HepG2 (cell line): ENCODE measurements around the gene TEX22.

Source experiments
- AGO1 ChIP-seq: fragments of 200-400 bp; formaldehyde crosslinking; IDR thresholded peaks from 2 replicates; pipeline ENCODE4 v1.6.1; 2017; ENCODE audit warnings: mild to moderate bottlenecking, low read depth, low read length, moderate library complexity; ENCODE audit not compliant: poor library complexity, severe bottlenecking
- IRF1 ChIP-seq: sonication (generic); formaldehyde crosslinking; IDR thresholded peaks from 2 replicates; pipeline ENCODE4 v1.4.0; 2020; ENCODE audit warnings: low read depth, mild to moderate bottlenecking, missing genetic modification reagents
- NRL ChIP-seq: sonication (generic); formaldehyde crosslinking; IDR thresholded peaks from 2 replicates; pipeline ENCODE4 v1.5.0; 2020; ENCODE audit warnings: missing genetic modification reagents, mild to moderate bottlenecking, moderate library complexity, borderline replicate concordance
- POLR2A ChIP-seq, 2 experiments: IDR thresholded peaks; 2 replicates each; pipeline ENCODE4 v1.6.1; 2011; ENCODE audit warnings: low read depth in 2 of 2, low read length in 2 of 2, mild to moderate bottlenecking in 1 of 2, moderate library complexity in 1 of 2; ENCODE audit not compliant: insufficient read depth in 1 of 2
- SNAPC2 ChIP-seq: sonication (generic); formaldehyde crosslinking; IDR thresholded peaks from 2 replicates; pipeline ENCODE4 v1.8.1; 2022; ENCODE audit warnings: mild to moderate bottlenecking, missing genetic modification reagents
- TF ChIP-seq, protein P1 (sequence below): sonication (generic); formaldehyde crosslinking; IDR thresholded peaks from 2 replicates; pipeline ENCODE4 v1.5.0; 2020; ENCODE audit warnings: mild to moderate bottlenecking, missing genetic modification reagents, moderate library complexity
- TF ChIP-seq, protein P2 (sequence below): sonication (generic); formaldehyde crosslinking; IDR thresholded peaks from 2 replicates; pipeline ENCODE4 v1.8.0; 2022; ENCODE audit warnings: missing genetic modification reagents, mild to moderate bottlenecking, moderate library complexity, borderline replicate concordance

GRCh38 chr14:105440992-105441391, 42.7 kb downstream of the TEX22 start:
- no peak for TF ChIP-seq NRL (CRISPR knock-in tag)
- no peak for TF ChIP-seq AGO1
- no peak for TF ChIP-seq SNAPC2
- no peak for TF ChIP-seq IRF1 (CRISPR knock-in tag)
- TF ChIP-seq, protein P1, sequence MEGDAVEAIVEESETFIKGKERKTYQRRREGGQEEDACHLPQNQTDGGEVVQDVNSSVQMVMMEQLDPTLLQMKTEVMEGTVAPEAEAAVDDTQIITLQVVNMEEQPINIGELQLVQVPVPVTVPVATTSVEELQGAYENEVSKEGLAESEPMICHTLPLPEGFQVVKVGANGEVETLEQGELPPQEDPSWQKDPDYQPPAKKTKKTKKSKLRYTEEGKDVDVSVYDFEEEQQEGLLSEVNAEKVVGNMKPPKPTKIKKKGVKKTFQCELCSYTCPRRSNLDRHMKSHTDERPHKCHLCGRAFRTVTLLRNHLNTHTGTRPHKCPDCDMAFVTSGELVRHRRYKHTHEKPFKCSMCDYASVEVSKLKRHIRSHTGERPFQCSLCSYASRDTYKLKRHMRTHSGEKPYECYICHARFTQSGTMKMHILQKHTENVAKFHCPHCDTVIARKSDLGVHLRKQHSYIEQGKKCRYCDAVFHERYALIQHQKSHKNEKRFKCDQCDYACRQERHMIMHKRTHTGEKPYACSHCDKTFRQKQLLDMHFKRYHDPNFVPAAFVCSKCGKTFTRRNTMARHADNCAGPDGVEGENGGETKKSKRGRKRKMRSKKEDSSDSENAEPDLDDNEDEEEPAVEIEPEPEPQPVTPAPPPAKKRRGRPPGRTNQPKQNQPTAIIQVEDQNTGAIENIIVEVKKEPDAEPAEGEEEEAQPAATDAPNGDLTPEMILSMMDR: no peak
- TF ChIP-seq POLR2A (IDR thresholded peaks at IDR 0.05; ENCODE audit: insufficient read depth in 1 of 2, low read depth in 2 of 2, low read length in 2 of 2): no peak
- TF ChIP-seq, protein P2, sequence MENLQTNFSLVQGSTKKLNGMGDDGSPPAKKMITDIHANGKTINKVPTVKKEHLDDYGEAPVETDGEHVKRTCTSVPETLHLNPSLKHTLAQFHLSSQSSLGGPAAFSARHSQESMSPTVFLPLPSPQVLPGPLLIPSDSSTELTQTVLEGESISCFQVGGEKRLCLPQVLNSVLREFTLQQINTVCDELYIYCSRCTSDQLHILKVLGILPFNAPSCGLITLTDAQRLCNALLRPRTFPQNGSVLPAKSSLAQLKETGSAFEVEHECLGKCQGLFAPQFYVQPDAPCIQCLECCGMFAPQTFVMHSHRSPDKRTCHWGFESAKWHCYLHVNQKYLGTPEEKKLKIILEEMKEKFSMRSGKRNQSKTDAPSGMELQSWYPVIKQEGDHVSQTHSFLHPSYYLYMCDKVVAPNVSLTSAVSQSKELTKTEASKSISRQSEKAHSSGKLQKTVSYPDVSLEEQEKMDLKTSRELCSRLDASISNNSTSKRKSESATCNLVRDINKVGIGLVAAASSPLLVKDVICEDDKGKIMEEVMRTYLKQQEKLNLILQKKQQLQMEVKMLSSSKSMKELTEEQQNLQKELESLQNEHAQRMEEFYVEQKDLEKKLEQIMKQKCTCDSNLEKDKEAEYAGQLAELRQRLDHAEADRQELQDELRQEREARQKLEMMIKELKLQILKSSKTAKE (CRISPR knock-in tag): no peak
